Stimulated activated CD8-positive, alpha-beta memory T cell treated with anti-CD3 and anti-CD28 coated beads, Interleukin-4, amount 100 ng/mL, for 48 hours (primary cell): ENCODE data around the gene MTA3.
A peak's percentile ranks its signal among the peaks of the same experiment; 100 is the strongest.
"Not testable (repeated sequence)": the region's sequence is repeated elsewhere in the genome, so short reads cannot be mapped to it uniquely, and the experiment has no call there.

ENCODE experiments used
- DNase-seq: peaks from one replicate; pipeline ENCODE4 v3.0.0-alpha.2; 2020

Gene MTA3

GRCh38 chr2:42567806-42568400 lies 529 bp upstream of the MTA3 start:
- DNase-seq, result peak; percentile 27

GRCh38 chr2:42569116-42569711 lies 782 bp downstream of the MTA3 start:
- DNase-seq, result peak; percentile 37

GRCh38 chr2:42569883-42570282 lies 1.5 kb downstream of the MTA3 start:
- no peak for DNase-seq

DNA sequence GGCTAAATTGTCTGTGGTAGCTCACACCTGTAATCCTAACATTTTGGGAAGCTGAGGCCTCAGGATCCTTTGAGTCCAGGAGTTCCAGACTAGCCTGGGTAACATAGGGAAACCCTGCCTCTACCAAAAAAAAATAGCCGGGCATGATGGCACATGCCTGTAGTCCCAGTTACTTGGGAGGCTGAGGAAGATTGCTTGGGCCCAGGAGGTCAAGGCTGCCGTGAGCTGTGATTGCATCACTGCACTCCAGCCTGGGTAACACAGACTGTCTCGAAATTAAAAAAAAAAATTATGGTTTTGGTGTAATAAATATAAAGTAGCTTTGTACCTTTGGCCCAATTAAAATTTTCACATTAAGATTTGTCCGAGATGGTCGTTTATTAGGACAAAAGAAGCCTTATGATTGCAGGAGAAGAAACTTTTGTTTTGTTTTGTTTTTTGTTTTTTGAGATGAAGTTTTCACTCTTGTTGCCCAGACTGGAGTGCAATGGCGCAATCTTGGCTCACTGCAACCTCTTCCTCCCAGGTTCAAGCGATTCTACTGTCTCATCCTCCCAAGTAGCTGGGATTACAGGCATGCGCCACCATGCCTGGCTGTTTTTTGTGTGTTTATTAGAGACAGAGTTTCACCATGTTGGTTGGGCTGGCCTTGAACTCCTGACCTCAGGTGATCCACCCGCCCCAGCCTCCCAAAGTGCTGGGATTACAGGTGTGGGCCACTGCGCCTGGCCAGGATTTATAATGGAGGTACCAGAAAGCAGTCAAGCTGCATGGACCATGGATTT lies 4.1 kb downstream of the MTA3 start:
- DNase-seq, result no peak

DNA sequence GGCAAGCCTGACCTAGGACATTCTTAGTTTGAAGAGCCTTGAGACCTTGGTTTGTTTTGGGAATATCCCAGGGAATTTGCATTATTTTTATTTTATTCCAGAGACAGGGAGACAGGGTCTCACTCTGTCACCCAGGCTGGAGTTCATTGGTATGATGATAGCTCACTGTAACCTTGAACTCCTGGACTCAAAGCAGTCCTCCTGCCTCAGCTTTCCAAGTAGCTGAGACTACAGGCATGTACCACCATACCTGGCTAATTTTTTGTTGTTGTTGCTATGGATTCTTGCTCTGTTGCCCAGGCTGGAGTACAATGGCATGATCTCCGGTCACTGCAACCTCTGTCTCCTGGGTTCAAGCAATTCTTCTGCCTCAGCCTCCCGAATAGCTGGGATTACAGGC lies 4.8 kb downstream of the MTA3 start:
- no peak for DNase-seq

- no peak for DNase-seq
These were observed 7.1 kb downstream of the MTA3 start for GRCh38 chr2:42575458-42576064.

- no peak for DNase-seq
These were observed 10.2 kb downstream of the MTA3 start for GRCh38 chr2:42578621-42579020.

- DNase-seq, result no peak
These were observed 12.8 kb downstream of the MTA3 start for GRCh38 chr2:42581257-42581656.

DNA sequence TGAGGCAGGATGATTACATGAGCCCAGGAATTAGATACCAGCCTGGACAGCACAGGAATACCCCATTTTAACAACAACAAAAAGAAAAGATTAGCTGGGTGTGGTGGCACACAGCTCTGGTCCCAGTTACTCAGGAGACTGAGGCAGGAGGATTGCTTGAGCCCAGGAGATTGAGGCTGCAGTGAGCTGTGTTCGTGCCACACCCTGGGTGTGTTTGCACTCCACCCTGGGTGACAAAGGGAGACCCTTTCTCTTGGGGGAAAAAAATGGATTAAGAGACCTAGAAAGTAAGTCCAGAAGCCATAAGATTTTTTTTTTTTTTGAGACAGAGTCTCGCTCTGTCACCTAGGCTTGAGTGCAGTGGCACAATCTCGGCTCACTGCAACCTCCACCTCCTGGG lies 16.2 kb downstream of the MTA3 start:
- DNase-seq, result not testable (repeated sequence)

GRCh38 chr2:42585779-42586178 lies 17.3 kb downstream of the MTA3 start:
- DNase-seq, result no peak

- DNase-seq, result no peak
These were observed 19.2 kb downstream of the MTA3 start for GRCh38 chr2:42587526-42588117.

DNA sequence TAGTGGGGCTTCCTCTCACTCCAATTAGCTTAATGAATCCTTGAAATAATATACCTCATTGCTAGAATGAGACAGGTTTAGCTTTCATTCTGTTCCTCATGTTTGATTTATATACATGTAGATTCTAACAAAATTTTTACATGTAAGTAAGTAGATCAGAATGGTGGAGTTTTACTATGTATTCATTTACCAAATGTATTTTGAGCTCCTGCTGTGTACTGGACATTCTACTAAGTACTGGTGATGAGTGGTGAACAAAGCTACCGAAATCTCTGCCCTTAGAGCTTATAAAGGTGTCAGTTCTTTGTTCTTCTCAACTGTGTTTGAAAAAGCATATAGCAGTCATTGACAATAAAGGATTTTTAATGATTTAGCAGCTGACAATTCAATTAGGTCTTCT lies 19.7 kb downstream of the MTA3 start:
- no peak for DNase-seq

- DNase-seq, result no peak
These were observed 21.7 kb downstream of the MTA3 start for GRCh38 chr2:42590176-42590575.

GRCh38 chr2:42593282-42593681 lies 24.9 kb downstream of the MTA3 start:
- no peak for DNase-seq

GRCh38 chr2:42598656-42599055 lies 30.2 kb downstream of the MTA3 start:
- no peak for DNase-seq

- no peak for DNase-seq
These were observed 32.6 kb downstream of the MTA3 start for GRCh38 chr2:42601076-42601475.

DNA sequence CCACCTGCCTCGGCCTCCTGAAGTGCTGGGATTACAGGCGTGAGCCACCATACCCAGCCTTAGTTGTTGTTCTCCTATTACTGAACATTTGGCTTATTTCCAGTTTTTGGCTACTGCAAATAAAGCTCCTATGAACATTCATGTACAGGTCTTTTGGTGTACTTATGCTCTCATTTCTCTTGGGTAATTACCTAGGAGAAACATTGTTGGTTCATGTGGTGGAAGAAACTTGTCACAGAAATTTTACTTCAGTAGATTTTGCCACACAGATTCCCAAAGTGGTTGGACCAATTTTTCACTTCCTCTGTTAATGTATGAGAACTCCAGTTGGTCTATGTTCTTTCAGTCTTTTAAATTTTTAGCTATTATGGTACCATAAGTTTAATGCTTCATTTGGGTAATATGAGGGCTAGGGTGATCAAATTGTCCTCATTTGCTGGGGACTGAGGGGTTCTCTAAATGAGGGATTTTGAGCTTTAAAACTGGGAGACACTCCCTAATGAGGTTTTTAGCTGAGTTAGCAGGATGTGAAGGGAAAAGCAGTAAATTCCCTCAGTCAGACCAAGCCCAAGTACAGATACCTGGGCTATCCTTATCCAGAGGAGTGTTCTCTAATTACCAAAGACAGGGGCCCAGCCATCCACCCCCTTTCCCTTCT lies 33.9 kb downstream of the MTA3 start:
- no peak for DNase-seq

- DNase-seq, result no peak
These were observed 34.4 kb downstream of the MTA3 start for GRCh38 chr2:42602876-42603219.

- not testable (repeated sequence) for DNase-seq
These were observed 36.0 kb downstream of the MTA3 start for GRCh38 chr2:42604341-42604867.

GRCh38 chr2:42606166-42606565 lies 37.7 kb downstream of the MTA3 start:
- DNase-seq, result not testable (repeated sequence)

DNA sequence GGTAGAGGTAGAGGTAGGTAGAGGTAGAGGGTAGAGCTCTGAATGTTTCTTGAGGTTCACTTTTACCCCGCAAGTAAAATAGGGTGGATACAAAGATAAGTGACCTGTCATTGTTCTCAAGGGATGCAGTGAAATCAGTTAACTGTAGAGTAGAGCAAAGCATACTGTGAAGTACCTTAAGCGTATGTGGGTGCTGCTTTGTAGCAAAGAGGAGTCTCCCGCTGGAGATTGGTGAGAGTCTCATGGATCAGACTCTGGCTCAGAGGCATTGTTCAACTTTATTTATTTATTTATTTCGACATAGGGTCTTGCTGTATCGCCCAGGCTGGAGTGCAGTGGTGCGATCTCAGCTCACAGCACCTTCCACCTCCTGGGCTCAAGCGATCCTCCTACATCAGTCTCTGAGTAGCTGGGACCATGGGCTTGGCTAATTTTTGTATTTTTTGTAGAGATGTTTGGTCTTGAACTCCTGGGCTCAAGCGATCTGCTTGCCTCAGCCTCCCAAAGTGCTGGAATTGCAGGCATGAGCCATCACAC lies 38.7 kb downstream of the MTA3 start:
- DNase-seq, result no peak

DNA sequence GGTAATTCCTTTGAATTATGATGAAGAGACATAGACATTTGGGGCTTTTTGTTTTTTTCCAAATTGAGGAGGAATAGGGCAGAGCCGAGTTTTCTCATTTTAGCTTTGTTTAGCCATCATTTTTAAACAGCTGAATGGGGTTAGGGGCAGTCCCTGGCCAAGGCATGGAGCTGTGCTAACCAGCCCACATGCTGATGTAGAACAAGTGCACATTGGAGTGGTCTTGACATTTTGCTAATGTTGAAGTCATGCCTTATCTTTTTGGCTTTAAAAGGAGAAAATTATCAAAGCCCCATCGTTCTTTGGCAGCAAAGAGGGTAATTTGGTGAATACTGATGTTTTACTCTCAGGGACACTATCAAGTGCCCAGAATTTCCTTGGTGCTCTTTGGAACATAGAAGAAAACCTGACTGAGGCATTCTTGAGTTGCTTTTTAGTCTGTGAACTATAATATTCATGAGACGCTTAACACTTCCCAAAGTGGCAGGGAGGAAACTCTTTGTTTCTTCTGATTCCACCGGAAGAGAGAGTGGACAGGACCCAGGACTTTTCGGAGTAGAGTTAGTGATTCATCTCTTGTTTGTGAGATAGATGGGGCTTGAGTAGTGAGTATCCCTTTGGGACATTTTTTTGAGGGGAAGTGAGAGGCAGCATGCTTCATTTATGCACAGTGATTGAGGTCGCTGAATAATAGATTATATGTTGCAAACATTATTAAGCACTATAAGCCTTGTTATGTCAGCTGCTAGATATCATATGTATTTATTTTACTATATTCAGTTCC lies 45.0 kb downstream of the MTA3 start:
- DNase-seq, result no peak
